Stimulated activated CD4-positive, alpha-beta T cell treated with anti-CD3 and anti-CD28 coated beads, Interleukin-1b, Interleukin-23, amount 100 ng/mL, for 4 hours (primary cell): ENCODE results near the gene IGSF3.
"Not testable (repeated sequence)": the region's sequence is repeated elsewhere in the genome, so short reads cannot be mapped to it uniquely, and the experiment has no call there.

Experiments
- DNase-seq, 2 donors: peaks; one replicate each; pipeline ENCODE4 v3.0.0-alpha.2; 2020; ENCODE audit warnings: low read depth in 2 of 2

The IGSF3 gene

DNA sequence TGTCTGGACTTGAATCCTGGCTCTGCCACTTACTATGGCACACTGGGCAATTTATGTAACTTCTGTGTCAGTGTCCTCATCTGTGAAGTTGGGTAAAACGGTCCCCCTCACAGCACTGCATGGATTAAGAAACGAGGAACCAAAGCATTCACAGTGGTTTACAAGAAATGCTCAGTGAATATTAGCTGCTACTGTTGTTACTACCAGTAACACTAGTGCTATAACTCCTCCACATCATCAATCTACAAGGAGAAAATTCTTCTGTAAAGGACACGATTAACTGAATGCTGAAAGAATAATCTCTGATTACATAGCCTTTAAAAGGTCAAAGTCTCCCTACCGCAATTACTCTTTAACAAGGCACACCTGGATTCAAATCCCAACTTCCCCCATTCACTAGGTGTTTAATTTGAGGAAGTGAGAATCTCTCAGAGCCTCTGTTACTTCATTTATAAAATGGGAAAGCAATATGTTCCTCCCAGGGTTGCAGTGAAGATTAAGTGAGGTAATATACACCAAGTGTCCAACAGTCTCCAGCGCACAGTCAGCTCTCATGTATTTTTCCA lies 70.7 kb downstream of the IGSF3 start:
- DNase-seq = not testable (repeated sequence)

DNA sequence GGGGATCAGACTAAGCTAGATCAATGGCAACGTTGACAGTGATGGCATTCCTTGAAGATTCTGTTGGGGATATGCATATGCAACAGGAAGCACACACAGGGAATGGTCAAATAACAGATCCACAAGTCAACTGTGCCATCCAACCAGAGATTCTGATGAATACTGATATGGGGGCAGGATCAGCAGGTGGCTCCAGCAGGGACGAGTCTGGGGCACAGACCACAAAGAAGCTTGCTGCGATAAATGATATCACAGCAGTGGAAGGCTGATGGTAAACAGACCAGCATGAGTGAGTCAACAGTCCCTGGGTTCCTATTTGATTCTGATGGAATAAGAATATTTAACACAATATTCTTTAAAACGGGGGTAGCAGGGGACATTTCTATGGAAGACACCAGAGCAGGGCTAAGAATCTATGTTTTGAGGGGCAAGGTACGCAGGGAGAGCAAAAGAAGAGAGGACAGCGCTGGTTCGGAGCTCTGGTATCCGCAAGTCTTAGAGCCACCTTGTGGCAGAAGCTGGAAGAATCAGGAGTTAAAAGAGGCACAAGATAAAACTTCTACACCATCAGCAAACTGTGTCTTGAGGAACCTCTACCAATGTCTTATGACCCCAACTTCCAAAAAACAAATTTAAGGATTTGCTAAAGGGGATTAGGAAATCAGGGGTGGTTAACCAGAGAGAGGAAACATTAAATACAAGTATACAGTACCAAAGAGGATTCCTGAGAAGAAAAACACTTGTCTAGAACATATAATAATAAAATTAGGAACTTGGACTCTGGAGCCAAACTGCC lies 71.4 kb downstream of the IGSF3 start:
- DNase-seq = not testable (repeated sequence)

DNA sequence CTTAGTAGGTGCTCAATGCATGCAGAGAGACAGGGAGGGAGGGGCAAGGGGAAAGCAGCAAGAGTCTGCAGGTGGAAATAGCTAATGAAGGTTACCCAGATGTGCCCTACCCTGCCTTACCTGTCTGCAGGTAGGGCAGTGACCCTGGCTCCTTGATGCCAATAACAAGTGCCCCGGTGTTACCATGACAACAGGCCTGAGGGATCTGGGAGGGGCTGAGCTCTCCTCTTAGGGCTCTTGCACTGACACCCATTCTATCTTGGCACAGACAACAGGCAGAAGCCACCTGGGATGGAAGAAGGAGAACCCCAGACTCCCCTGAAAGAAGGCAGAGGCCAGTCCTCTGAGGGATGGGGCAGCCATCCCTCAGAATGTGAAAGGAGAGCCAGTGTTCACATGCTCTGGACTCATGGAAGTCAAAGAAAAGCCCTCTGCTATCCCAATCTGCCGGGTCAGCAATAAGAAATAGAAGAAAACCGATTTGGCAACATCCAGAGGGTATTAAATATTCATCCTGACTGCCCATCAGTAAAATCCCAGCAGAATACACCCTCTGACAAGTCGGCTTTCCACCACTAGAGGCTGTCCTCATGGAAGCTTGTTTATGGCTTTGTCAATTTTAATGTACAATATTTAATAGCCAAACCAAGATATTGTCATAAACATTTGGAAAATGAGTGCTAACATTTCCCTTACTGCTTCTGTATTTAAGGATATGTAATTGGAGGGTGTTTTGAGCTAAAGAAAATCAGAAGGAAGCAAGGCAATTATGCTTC lies 72.3 kb downstream of the IGSF3 start:
- DNase-seq = not testable (repeated sequence)

DNA sequence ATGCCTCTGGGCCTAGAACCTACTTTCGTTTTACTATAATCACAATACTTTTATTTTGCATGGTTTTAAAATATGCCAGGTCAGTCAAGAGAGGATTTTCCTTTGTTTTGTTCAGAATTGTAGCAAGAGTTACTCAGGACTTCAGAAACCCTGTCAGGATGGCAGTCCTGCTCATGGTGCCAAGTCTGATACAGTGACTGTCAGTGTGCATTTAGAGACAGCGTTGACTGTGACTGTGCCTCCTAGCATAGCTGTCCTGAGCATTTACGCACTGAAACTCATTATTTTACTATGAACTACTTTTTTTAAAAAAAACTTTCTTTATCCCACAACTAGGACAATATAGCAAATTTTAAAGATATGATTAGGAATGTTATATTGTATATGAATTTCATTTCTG lies 73.6 kb downstream of the IGSF3 start:
- DNase-seq = not testable (repeated sequence)

DNA sequence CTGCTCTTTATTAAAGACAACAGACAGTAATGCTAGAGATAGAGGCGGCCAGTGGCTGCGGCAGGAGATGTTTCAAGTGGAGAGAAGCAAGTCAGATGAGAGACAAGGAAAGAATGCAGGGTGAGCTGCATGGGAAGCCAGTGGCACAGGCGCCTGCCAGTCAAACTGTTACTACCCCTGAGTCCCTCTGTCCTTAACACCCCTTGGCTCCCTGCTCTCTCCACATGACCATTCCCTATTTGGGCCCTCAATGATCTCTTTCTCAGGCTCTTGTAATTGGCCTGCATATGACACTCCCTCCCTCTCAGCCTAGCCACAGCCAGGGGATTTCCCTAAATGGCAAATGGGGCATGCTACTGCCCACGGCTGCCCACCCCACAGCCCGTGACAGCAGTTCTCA lies 74.1 kb downstream of the IGSF3 start:
- DNase-seq = not testable (repeated sequence)

DNA sequence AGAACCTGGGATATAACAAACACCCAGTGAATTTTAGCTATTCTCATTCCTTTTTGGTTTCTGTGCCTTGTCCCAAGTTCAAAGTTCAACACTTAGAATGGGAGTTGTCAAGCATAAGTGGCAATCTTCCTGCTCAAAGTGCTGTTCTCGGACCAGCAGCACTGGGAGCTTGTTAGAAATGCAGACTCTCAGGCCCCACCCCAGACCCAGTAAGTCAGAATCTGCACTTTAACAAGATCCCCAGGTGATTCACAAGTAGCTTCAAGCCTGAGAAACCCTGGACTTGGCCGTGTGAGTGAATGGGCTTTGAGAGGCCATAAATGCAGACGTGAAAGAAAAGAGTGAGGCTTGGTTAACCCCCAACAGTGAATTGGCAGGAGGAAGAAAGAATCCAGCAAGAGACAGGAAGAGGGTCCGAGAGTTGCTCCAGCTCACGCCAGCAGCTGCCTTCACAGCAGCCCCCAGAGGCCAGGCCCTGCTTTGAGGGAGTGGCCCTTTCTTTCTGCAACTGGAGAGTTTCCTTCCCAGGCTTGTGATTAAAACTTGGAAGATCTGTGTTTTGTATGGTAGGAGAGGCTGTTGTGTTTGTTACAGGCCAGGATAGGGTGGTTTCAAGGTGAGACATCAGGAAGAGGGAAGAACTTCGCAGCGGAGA lies 75.5 kb downstream of the IGSF3 start:
- DNase-seq = not testable (repeated sequence)

DNA sequence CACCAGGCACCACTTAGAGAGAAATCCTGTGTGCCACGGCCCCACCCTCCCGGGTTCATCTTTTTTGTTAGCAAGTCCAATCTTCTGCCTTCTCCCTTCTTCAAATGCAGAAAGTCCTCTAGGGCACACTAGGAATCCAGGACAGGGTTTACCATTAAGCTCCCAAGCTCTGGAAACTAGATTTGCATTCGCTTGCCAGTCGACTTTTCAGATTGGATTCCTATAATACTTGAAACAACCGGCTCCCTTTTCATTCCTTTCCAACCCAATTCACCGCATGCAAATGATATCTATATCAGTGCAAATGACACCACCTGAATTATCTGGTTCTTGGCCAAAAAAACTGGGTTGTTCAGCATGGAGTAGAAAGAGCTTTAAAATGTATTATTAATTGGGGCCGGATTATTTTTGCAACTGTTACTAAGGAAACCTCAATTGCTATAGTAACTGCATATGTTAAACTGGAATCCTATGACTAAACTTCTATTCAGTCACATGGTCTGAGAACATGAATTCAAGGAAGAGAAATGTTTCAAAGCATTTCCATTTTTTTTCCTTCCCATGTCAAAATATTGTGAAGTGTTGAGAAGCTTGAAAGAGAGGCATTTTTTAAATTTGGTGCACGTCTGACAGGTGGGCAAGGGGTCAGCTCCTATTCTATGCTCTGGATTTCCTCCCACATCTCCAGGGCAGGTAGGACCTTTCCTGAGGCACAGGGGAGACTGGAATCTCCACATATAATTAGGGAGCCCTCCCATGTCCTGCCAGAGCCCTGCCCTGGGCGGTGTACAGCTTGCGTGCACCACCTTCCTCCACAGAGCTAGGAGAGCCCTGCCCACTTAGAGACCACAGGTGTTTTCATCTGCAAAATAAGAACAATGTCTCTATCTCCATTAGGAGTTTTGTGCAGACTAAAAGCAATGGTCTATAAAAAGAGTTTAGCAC lies 76.3 kb downstream of the IGSF3 start:
- not testable (repeated sequence) for DNase-seq

DNA sequence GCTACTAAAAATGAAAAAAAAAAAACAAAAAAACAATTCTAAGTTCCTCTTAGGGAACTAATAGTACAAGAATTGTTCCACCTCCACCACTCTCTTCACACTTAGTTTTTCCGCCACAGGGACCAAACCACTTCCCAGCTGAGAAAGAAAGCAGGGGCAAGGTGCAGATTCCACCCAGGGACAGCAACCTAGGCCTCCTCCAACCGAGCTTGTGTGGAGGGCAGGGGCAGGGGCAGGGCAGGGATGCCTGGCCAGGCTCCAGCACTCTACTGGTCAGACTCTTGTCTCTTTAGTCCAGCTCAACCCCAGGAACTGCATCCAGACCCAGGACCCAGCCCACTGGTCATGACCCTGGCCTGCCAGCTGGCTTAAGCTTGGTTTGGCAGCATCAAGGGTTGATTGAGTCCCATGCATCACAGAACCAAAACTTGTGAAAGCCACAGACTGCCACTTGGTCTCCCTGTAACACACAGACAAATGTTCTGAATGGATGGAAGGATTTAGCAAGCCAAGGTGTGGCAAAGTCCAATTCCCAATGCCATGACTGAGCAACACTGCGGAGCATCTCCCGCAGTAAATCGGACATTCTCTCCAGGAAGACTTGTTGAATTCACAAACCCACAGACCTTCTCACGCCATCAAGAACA lies 77.1 kb downstream of the IGSF3 start:
- not testable (repeated sequence) for DNase-seq

DNA sequence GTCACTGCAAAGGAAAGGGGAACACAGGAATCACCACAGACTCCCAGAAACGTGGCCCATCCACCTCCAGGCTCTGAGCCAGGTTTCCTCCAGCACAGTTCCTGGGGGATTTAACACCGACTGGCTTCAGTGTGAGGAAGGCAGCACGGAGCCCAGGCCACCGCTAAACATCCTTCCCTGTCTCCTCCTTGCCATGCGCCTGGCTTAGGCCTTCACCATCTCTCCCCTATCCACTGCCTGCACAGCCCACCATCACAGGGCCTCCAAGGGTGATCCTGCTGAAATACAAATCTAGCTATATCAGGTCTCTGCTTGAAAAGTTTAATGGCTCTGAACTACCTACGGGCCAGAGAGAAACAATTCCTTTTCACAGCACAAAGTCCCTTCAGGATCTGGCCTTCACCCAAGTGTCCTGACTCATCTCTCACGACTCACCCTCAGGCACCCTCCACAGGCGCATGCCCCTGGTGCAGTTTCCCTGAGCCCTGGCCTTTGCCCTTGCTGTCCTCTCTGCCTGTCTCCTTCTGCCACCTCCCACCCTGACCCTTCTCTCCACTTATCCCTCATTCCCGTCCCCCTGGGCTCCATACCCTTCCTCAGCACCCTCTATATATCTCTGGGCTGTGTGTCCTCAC lies 78.3 kb downstream of the IGSF3 start:
- DNase-seq = not testable (repeated sequence)

DNA sequence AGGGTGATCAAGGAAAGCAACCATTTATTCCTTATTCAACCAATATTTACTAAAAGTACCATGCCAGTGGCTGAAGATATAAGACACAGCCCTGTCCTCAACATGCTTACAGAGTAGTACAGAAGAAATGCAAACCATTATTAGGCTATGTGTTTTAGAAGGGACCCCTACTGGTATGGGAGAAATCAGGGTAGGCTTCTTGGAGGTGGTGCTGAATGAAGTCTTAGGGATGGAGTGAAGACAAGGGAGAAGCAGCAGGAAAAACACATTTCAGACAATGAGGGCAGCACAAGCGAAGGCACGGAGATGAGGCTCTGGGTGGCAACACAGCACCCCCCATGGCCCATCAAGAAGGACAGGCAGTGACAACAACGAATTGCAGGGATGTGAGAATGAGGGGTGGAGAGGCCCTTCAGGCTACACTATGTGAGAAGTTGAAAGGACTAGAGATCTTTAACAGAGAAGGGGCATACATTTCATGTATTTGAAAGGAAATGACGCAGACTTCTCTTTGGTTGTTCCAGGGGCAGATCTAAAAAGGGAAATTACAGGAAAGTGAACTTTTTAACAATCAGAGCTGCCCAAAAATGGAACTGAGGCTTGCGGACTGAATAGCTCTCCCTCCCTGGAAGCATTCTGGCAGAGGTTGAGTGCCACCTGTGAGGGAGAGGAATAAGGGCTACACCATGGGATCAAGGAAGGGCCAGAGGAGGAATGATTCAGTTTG lies 79.9 kb downstream of the IGSF3 start:
- no peak for DNase-seq

DNA sequence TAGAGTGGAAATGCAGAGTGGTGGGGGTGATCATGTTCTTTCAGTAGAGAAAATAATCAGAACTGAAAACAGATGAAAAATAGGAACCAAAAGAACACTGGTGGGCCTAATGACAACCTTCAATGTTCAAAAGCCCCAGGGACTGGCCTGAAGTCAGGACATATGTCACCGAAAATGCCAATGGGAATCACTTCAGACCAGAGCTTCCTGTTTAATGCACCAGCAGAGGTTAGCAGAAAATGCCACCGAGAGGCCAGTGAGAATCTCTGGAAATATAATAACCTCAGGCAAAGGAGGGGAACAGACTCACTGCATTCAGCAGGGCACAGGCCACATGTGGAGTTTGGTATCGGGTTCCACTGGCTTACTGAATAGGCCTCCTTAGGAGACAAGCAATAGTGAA lies 80.8 kb downstream of the IGSF3 start:
- no peak for DNase-seq

DNA sequence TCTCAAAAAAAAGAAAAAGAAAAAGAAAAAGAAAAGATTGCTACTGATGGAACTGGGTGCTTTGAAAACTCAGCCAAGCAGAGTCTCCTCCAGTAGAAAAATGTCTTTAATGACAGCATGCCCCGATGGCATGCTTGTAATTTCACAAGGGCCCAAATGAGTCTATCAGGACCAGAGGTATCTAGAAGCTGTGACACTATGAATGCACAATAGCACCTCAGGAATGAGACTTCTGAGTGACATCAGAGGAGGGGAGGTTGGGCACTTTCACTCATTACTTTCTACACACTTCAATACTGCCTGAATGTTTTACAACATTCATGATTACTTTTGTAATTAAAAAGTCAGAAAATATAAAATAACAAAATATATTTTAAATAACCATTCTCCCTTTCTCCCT lies 81.6 kb downstream of the IGSF3 start:
- no peak for DNase-seq

DNA sequence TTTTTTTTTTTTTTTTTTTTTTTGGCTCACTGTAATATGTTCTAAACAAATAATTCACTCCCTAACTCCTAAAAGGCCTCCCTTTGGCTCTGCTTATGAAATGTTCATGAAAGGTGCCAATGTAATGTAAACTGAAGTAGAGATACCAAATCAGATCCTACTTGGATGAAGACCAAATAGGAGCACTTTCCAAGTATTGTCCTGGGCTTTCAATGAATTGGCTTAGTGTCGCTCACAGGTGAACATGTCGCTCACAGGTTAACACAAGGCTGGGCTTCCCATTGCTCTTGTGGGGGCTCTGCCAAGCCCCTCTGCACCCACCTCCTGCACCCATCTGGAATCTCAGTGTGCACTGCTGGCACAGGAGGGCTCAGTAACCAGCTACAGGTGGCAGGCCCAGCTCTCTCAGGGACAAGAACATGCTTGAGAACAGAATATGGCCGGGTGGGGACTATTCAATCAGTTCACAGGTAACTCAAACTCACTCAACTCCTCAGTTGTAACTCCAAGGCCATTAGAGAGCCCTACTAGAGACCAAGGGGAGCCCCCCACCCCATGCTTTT lies 86.1 kb downstream of the IGSF3 start:
- no peak for DNase-seq

DNA sequence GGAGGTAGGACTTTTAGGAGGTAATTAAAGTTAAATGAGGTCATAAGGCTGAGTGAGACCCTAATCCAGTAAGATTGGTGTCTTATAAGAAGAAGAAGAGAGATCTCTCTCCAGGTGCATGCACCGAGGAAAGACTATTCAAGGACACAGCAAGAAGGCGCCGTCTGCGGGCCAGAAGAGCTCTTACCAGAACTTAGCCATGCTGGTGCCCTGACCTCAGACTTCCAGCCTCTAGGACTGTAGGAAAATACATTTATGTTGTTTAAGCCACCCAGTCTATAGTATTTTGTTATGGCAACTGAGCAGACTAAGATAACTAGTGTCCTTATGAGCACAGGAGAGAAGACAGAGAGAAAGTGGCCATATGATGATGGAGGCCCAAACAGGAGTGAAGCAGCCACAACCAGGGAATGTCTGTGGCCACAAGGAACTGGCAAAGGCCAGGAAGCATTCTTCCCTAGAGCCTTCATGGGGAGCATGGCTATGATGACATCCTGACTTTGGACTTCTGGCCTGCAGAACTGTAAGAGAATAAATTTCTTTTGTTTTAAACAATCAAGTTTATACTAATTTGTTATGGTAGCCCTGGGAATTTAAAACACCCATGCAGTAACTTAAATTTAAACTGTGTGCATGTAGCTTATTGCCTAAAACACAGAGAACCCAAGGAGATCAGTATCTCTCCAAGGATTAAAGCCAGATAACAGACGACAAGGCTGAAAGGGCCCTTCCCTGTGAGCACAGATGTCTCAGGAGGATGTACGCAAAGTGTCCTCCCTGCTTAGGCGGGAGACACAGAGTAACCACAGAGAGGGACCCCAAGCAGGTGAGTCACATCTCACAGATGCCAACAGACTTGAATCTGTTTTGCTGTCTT lies 86.8 kb downstream of the IGSF3 start:
- no peak for DNase-seq

DNA sequence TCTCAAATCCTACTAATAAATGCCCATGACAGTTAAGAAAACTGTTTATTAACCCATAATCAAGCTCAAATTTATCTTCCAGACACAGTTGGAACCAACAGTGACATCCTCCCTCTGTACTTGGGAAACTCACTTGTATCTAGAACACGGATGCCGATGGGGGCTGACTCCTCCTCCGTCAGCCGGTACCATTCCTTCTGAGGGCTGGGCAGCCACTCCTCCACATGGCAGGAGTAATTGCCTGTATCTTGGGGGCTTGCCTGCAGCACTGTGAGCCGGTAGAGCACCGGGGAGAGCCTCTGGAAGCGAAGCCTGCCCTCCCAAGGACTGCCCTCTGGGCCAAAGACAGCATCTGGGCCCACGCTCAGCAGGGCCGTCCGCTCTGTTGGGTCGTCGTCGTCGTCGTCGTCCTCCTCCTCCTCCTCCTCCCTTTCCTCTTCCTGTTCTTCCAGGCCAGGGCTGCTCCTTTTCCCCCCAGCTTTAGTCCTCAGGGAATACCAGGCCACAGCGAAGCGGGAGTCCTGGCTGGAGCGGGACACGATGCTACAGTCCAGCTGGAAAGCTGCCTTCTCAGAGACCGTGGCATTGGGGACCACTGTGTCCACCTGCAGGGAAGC lies 88.2 kb downstream of the IGSF3 start:
- DNase-seq = no peak

DNA sequence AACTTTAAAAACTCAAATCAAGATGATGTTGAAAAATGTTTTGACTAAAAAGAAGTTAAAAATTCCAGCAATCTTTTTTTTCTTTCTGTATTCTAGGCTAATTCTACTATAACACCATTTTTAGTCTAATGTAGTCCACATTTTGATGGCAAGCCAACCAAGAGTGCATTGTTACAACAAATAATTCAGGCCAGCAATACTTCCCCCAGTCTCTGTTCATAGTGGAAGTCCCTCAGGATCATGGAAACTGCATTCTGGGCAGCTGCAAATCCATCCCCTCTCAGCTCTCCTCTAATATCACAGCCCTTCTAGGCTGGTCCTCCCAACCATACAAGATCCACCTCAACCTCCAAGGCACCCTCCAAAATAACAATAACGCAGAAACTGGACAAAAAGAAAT lies 89.0 kb downstream of the IGSF3 start:
- no peak for DNase-seq

DNA sequence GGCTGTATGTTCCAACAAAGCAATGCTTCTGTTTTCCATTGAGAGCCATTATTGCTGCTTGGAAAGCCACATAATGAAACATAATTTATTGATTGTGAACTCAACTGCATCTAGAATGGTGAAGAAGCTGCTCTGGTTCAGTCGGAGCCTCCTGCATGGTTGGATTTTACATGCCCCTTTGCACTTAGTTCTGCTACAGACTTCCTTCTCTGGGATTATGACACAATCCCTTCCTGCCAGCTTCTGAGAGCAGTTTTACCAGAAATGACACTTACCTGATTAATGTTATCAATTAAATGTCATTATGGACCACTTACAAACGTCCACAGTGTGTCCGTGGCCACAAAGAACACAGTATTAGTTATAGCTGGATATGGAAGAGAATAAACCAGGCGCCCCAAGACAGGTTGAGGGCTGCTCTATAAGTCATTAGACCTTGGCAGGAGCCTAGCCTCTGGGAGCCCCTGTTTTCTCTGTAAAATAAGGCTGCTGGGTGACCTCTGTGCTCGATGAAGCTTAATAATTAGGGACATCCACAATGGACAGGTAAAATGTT lies 89.7 kb downstream of the IGSF3 start:
- no peak for DNase-seq
